Thoracic aorta (tissue), 2 donors: ENCODE data around the gene NQO1. TPM values are rescaled to one million over a fixed set of nuclear protein-coding genes. Genes with fewer than 3 reads are reported as not detected.
"Not testable (repeated sequence)": the region's sequence is repeated elsewhere in the genome, so short reads cannot be mapped to it uniquely, and the experiment has no call there.

Experiments used
- ATAC-seq: fragments of 150-250 bp; one replicate; pipeline ENCODE4 v1.8.0; 2017; ENCODE audit warnings: low read depth; ENCODE audit not compliant: insufficient number of reproducible peaks, low FRiP score
- DNase-seq: peaks from one replicate; pipeline ENCODE4 v3.0.0-alpha.2; 2020; ENCODE audit warnings: low spot score
- H3K27ac ChIP-seq, 2 donors: fragments of 200-600 bp; sonication (generic); 1 replicate in 1 of 2; 2 replicates in 1 of 2; pipeline ENCODE4 v1.5.1; 2016; ENCODE audit warnings: mild to moderate bottlenecking in 2 of 2, moderate library complexity in 2 of 2
- H3K27me3 ChIP-seq: fragments of 200-600 bp; sonication (generic); replicated peaks from 2 replicates; pipeline ENCODE4 v1.6.0; 2016; ENCODE audit warnings: mild to moderate bottlenecking; ENCODE audit not compliant: insufficient read depth
- H3K36me3 ChIP-seq: fragments of 200-600 bp; sonication (generic); one replicate; pipeline ENCODE4 v1.5.1; 2016
- H3K4me1 ChIP-seq, 2 donors: fragments of 200-600 bp; sonication (generic); 1 replicate in 1 of 2; 2 replicates in 1 of 2; pipeline versions ENCODE4 v1.5.1 to v1.6.0; 2016; ENCODE audit warnings: low read depth in 2 of 2, mild to moderate bottlenecking in 1 of 2; ENCODE audit not compliant: control insufficient read depth in 1 of 2
- H3K4me3 ChIP-seq: fragments of 200-600 bp; sonication (generic); 2 replicates; pipeline ENCODE4 v1.5.1; 2016; ENCODE audit warnings: mild to moderate bottlenecking
- H3K9me3 ChIP-seq: fragments of 200-600 bp; sonication (generic); 2 replicates; pipeline ENCODE4 v1.5.1; 2016
- CTCF ChIP-seq: fragments of 200-600 bp; sonication (generic); IDR thresholded peaks from one replicate; pipeline ENCODE4 v1.5.1; 2019; ENCODE audit warnings: antibody characterized with exemption
- total RNA-seq, 2 donors: library from RNA; depleted of rRNA; stranded (reverse); fragments of >200 nt; gene quantifications; one replicate each; pipeline versions ENCODE4 v1.1.0 to v1.2.3, GENCODE V29; 2016

Gene NQO1
- total RNA-seq, 2 donors from 2014 or later: 40.2 to 115 TPM

- peak; percentile 77 for ATAC-seq
- H3K4me3 ChIP-seq: peak within 1 kb of the TSS; percentile 96
- no peak for DNase-seq
- no peaks in the 10 kb centered on the region for H3K9me3 ChIP-seq
- no peaks in the 10 kb centered on the region for H3K36me3 ChIP-seq
- no peak for TF ChIP-seq CTCF
- no peaks in the 10 kb centered on the region for H3K27me3 ChIP-seq
- peak within 1 kb of the TSS; percentile 88 to 90 for H3K27ac ChIP-seq
- peaks cover 12 to 17% of the 10 kb centered on the region in 2 donors for H3K4me1 ChIP-seq
Observed at GRCh38 chr16:69761983-69762813, 35.8 kb upstream of the NQO1 start, which contains the start of gene WWP2. Gene WWP2, plus strand, starts transcription at chr16:69762332. Its CDS starts 24,679 bp downstream, at chr16:69787011.

GRCh38 chr16:69757375-69757774 lies 31.0 kb upstream of the NQO1 start:
- not testable (repeated sequence) for DNase-seq, H3K27ac ChIP-seq, ATAC-seq

GRCh38 chr16:69756705-69757104 lies 30.3 kb upstream of the NQO1 start:
- no peak for ATAC-seq
- no peak for TF ChIP-seq CTCF
- H3K9me3 ChIP-seq: no peaks in the 10 kb centered on the region
- DNase-seq: no peak
- no peaks in the 10 kb centered on the region for H3K27me3 ChIP-seq
- H3K27ac ChIP-seq: no peak overlapping the region
- peaks cover 18 to 26% of the 10 kb centered on the region in 2 donors for H3K4me1 ChIP-seq
- H3K36me3 ChIP-seq: peaks cover 3% of the 10 kb centered on the region
- no peak overlapping the region for H3K4me3 ChIP-seq

More at GRCh38 chr16:69757375-69757774, 31.0 kb upstream of the NQO1 start:
- H3K4me1 ChIP-seq: peaks cover 19 to 26% of the 10 kb centered on the region in 2 donors
- not testable (repeated sequence) for H3K27me3 ChIP-seq, H3K36me3 ChIP-seq, H3K4me3 ChIP-seq, H3K9me3 ChIP-seq

GRCh38 chr16:69754469-69755310 lies 28.3 kb upstream of the NQO1 start, which contains the start of gene NOB1:
Gene NOB1, minus strand, starts transcription at chr16:69754926. Its CDS starts 16 bp downstream, at chr16:69754910.
- peak within 1 kb of the TSS; percentile 73 for H3K4me3 ChIP-seq
- H3K27me3 ChIP-seq: no peaks in the 10 kb centered on the region
- peak; percentile 96 for TF ChIP-seq CTCF
- no peaks in the 10 kb centered on the region for H3K9me3 ChIP-seq
- DNase-seq: peak; percentile 73
- peaks cover 16% of the 10 kb centered on the region for H3K36me3 ChIP-seq
- H3K27ac ChIP-seq: peak within 1 kb of the TSS; percentile 2 to 9
- peaks cover 15 to 23% of the 10 kb centered on the region in 2 donors for H3K4me1 ChIP-seq
- peak; percentile 96 for ATAC-seq

GRCh38 chr16:69754143-69754468 lies 27.7 kb upstream of the NQO1 start:
- no peaks in the 10 kb centered on the region for H3K27me3 ChIP-seq
- DNase-seq (no peak), ATAC-seq (no peak)
- H3K36me3 ChIP-seq: peaks cover 21% of the 10 kb centered on the region
- H3K27ac ChIP-seq: peak overlapping the region in 1 of 2 donors; percentile 9
- H3K4me1 ChIP-seq: peaks cover 15 to 23% of the 10 kb centered on the region in 2 donors
- H3K9me3 ChIP-seq: no peaks in the 10 kb centered on the region
- H3K4me3 ChIP-seq: peak overlapping the region; percentile 73
- no peak for TF ChIP-seq CTCF
